ENCODE results near the gene CREBRF. TPM values are rescaled to one million over a fixed set of nuclear protein-coding genes. Genes with fewer than 3 reads are reported as not detected.

The CREBRF gene
- total RNA-seq, 2 experiments from 2014 or later: 92.7 to 99.6 TPM

GRCh38 chr5:173057062-173057924 is 1.1 kb downstream of the CREBRF start:
- DNase-seq: peak; percentile 96 to 99 (median 98)
- no peaks in the 10 kb centered on the region for H3K27me3 Mint-ChIP-seq
- H3K4me1 Mint-ChIP-seq (ENCODE audit: low read depth): peaks cover 70% of the 10 kb centered on the region
- H3K36me3 ChIP-seq (ENCODE audit: insufficient read depth, low read length): no peaks in the 10 kb centered on the region
- ATAC-seq (ENCODE audit: poor library complexity): peak; percentile 80
- H3K27me3 ChIP-seq (ENCODE audit: control insufficient read depth in 1 of 2, insufficient read depth in 2 of 2, low read length in 2 of 2): no peaks in the 10 kb centered on the region
- H3K9me3 Mint-ChIP-seq: no peaks in the 10 kb centered on the region
- peak overlapping the region; percentile 91 to 97 for H3K27ac ChIP-seq (ENCODE audit: low read depth in 1 of 2, low read length in 2 of 2)
- H3K36me3 Mint-ChIP-seq (ENCODE audit: low read depth): peaks cover 43% of the 10 kb centered on the region
- H3K9me3 ChIP-seq (ENCODE audit: control insufficient read depth in 1 of 2, insufficient read depth in 1 of 2, low read length in 2 of 2): no peaks in the 10 kb centered on the region
- H3K27ac Mint-ChIP-seq: peak overlapping the region; percentile 97
- CTCF ChIA-PET: interaction anchor here (0.6 to 1.8 kb wide), 6 partner anchors 9 to 340 kb away, joined by 3 to 14 read pairs (median 4); partner anchors contain the start of genes ATP6V0E1, BNIP1 and RPL26L1
- H3K4me3 ChIP-seq (ENCODE audit: low read length): peak overlapping the region; percentile 69
- peak overlapping the region; percentile 98 for H3K4me3 Mint-ChIP-seq
- intact Hi-C loops (cut with DNase I, micrococcal nuclease): loop anchor here (1.0 to 10.0 kb wide), 9 partner anchors 35 to 1050 kb away; partner anchors contain the start of genes DUSP1 (in 2 of the 2), BNIP1 (in 1 of the 2), CPEB4 (in 1 of the 2) and FBXW11 (in 1 of the 2)
- TF ChIP-seq CTCF (IDR thresholded peaks at IDR 0.05): no peak
- POLR2A ChIA-PET: interaction anchor here (0.6 to 3.6 kb wide), 29 partner anchors 8 to 1051 kb away, joined by 3 to 87 read pairs (median 4); partner anchors contain the start of genes ATP6V0E1, BNIP1, DUSP1 and FBXW11
- peaks cover 27% of the 10 kb centered on the region for H3K4me1 ChIP-seq (ENCODE audit: insufficient read depth, low read length)

- Mint-ChIP-seq H3K36me3 (ENCODE audit: low read depth) (peaks cover 39% of the 10 kb centered on the region), H3K4me1 (ENCODE audit: low read depth) (peaks cover 82% of the 10 kb centered on the region), H3K9me3 (no peaks in the 10 kb centered on the region), H3K27ac (peak overlapping the region; percentile 63), H3K4me3 (peak overlapping the region; percentile 46), H3K27me3 (no peaks in the 10 kb centered on the region)
- no peak for DNase-seq
- H3K4me1 ChIP-seq (ENCODE audit: insufficient read depth, low read length): peaks cover 45% of the 10 kb centered on the region
- H3K4me3 ChIP-seq (ENCODE audit: low read length): no peak overlapping the region
- CTCF ChIA-PET: no interaction called here
- no peaks in the 10 kb centered on the region for H3K27me3 ChIP-seq (ENCODE audit: control insufficient read depth in 1 of 2, insufficient read depth in 2 of 2, low read length in 2 of 2)
- peaks cover 2% of the 10 kb centered on the region for H3K36me3 ChIP-seq (ENCODE audit: insufficient read depth, low read length)
- TF ChIP-seq CTCF (IDR thresholded peaks at IDR 0.05): no peak
- ATAC-seq (ENCODE audit: poor library complexity): no peak
- intact Hi-C loops (cut with DNase I, micrococcal nuclease): no loop called here
- no peak overlapping the region for H3K27ac ChIP-seq (ENCODE audit: low read depth in 1 of 2, low read length in 2 of 2)
- POLR2A ChIA-PET: interaction anchor here (0.7 to 1.2 kb wide), 2 partner anchors 30 to 78 kb away, joined by 3 to 4 read pairs; partner anchors contain the start of gene ATP6V0E1
- no peaks in the 10 kb centered on the region for H3K9me3 ChIP-seq (ENCODE audit: control insufficient read depth in 1 of 2, insufficient read depth in 1 of 2, low read length in 2 of 2)
Observed at GRCh38 chr5:173062141-173062540, 6.0 kb downstream of the CREBRF start.

- TF ChIP-seq CTCF (IDR thresholded peaks at IDR 0.05): no peak
- peaks cover 85% of the 10 kb centered on the region for H3K4me1 Mint-ChIP-seq (ENCODE audit: low read depth)
- CTCF ChIA-PET: interaction anchor here (0.9 to 1.1 kb wide), 2 partner anchors 12 to 81 kb away, joined by 3 read pairs; no protein-coding TSS in a partner anchor
- H3K4me3 Mint-ChIP-seq: peak overlapping the region; percentile 40
- no peaks in the 10 kb centered on the region for H3K9me3 Mint-ChIP-seq
- Histone ChIP-seq H3K4me1 (ENCODE audit: insufficient read depth, low read length) (peaks cover 44% of the 10 kb centered on the region), H3K27ac (ENCODE audit: low read depth in 1 of 2, low read length in 2 of 2) (peak overlapping the region in 1 of 2 donors; percentile 2), H3K4me3 (ENCODE audit: low read length) (no peak overlapping the region), H3K27me3 (ENCODE audit: control insufficient read depth in 1 of 2, insufficient read depth in 2 of 2, low read length in 2 of 2) (no peaks in the 10 kb centered on the region), H3K36me3 (ENCODE audit: insufficient read depth, low read length) (peaks cover 7% of the 10 kb centered on the region), H3K9me3 (ENCODE audit: control insufficient read depth in 1 of 2, insufficient read depth in 1 of 2, low read length in 2 of 2) (no peaks in the 10 kb centered on the region)
- no peaks in the 10 kb centered on the region for H3K27me3 Mint-ChIP-seq
- DNase-seq (peak in 2 of 14 experiments; percentile 17 to 32), ATAC-seq (ENCODE audit: poor library complexity) (peak; percentile 70)
- peaks cover 42% of the 10 kb centered on the region for H3K36me3 Mint-ChIP-seq (ENCODE audit: low read depth)
- intact Hi-C loops (cut with DNase I, micrococcal nuclease): no loop called here
- POLR2A ChIA-PET: interaction anchor here (0.6 to 1.7 kb wide), 3 partner anchors 8 to 1666 kb away, joined by 3 to 18 read pairs (median 7); partner anchors contain the start of gene ATP6V0E1
- H3K27ac Mint-ChIP-seq: peak overlapping the region; percentile 70
Observed at GRCh38 chr5:173065155-173065554, 9.0 kb downstream of the CREBRF start.

Data from CD4-positive, alpha-beta T cell (primary cell).